Trophoblast cell (in vitro differentiated cells and primary cell): ENCODE data around the gene DEFB128.

Experiments
- DNase-seq, 2 donors: peaks; one replicate each; pipeline ENCODE4 v3.0.0-alpha.2; 2016
- H2AFZ ChIP-seq: 2 replicates; pipeline ENCODE4 v1.6.1; 2013; ENCODE audit warnings: low read length, moderate library complexity, mild to moderate bottlenecking; ENCODE audit not compliant: insufficient read depth, poor library complexity
- H2AK5ac ChIP-seq: 2 replicates; pipeline ENCODE4 v1.6.1; 2013; ENCODE audit warnings: mild to moderate bottlenecking, low read length
- H2BK120ac ChIP-seq: 2 replicates; pipeline ENCODE4 v1.6.1; 2013; ENCODE audit warnings: low read length, mild to moderate bottlenecking, moderate library complexity; ENCODE audit not compliant: insufficient read depth, poor library complexity
- H2BK12ac ChIP-seq: 2 replicates; pipeline ENCODE4 v1.6.1; 2013; ENCODE audit warnings: mild to moderate bottlenecking, low read length, moderate library complexity
- H2BK5ac ChIP-seq: 2 replicates; pipeline ENCODE4 v1.6.1; 2013; ENCODE audit warnings: low read length, low read depth, moderate library complexity, mild to moderate bottlenecking; ENCODE audit not compliant: poor library complexity
- H3K14ac ChIP-seq: 2 replicates; pipeline ENCODE4 v1.6.1; 2013; ENCODE audit warnings: mild to moderate bottlenecking, low read length
- H3K18ac ChIP-seq: 2 replicates; pipeline ENCODE4 v1.6.1; 2013; ENCODE audit warnings: mild to moderate bottlenecking, low read length
- H3K23ac ChIP-seq: 2 replicates; pipeline ENCODE4 v1.6.1; 2013; ENCODE audit warnings: low read length
- H3K27ac ChIP-seq: 2 replicates; pipeline ENCODE4 v1.5.1; 2013; ENCODE audit warnings: low read depth, mild to moderate bottlenecking, inconsistent platforms, low read length, moderate library complexity
- H3K27me3 ChIP-seq: 2 replicates; pipeline ENCODE4 v1.6.1; 2013; ENCODE audit warnings: inconsistent platforms, mild to moderate bottlenecking, low read length, moderate library complexity; ENCODE audit not compliant: insufficient read depth
- H3K36me3 ChIP-seq, 2 experiments: 1 replicate in 1 of 2; 2 replicates in 1 of 2; pipeline ENCODE4 v1.6.1; 2013; ENCODE audit warnings: low read length in 2 of 2, mild to moderate bottlenecking in 2 of 2, moderate library complexity in 1 of 2; ENCODE audit not compliant: insufficient read depth in 2 of 2, control insufficient read depth in 1 of 2
- H3K4ac ChIP-seq: 2 replicates; pipeline ENCODE4 v1.6.1; 2013; ENCODE audit warnings: low read depth, mild to moderate bottlenecking, low read length, moderate library complexity
- H3K4me1 ChIP-seq, 2 experiments: 1 replicate in 1 of 2; 2 replicates in 1 of 2; pipeline ENCODE4 v1.6.1; 2013; ENCODE audit warnings: low read length in 2 of 2, mild to moderate bottlenecking in 2 of 2, moderate library complexity in 1 of 2; ENCODE audit not compliant: insufficient read depth in 2 of 2, control insufficient read depth in 1 of 2
- H3K4me2 ChIP-seq: 2 replicates; pipeline ENCODE4 v1.6.1; 2013; ENCODE audit warnings: inconsistent platforms, mild to moderate bottlenecking, low read length, moderate library complexity
- H3K4me3 ChIP-seq: 2 replicates; pipeline ENCODE4 v1.5.1; 2013; ENCODE audit warnings: mild to moderate bottlenecking, low read depth, low read length, inconsistent platforms
- H3K79me1 ChIP-seq: one replicate; pipeline ENCODE4 v1.6.1; 2013; ENCODE audit warnings: low read length
- H3K79me2 ChIP-seq: 2 replicates; pipeline ENCODE4 v1.6.1; 2013; ENCODE audit warnings: low read length, mild to moderate bottlenecking; ENCODE audit not compliant: control insufficient read depth, insufficient read depth, poor library complexity
- H3K9ac ChIP-seq: 2 replicates; pipeline ENCODE4 v1.6.1; 2013; ENCODE audit warnings: mild to moderate bottlenecking, low read length
- H3K9me3 ChIP-seq: 2 replicates; pipeline ENCODE4 v1.6.1; 2013; ENCODE audit warnings: low read depth, mild to moderate bottlenecking, control low read depth, inconsistent platforms, low read length; ENCODE audit not compliant: insufficient read depth
- H4K12ac ChIP-seq: 2 replicates; pipeline ENCODE4 v1.6.1; 2013; ENCODE audit warnings: low read depth, mild to moderate bottlenecking, low read length, moderate library complexity
- H4K8ac ChIP-seq: 2 replicates; pipeline ENCODE4 v1.6.1; 2013; ENCODE audit warnings: low read depth, mild to moderate bottlenecking, low read length, moderate library complexity
- H4K91ac ChIP-seq: one replicate; pipeline ENCODE4 v1.6.1; 2013; ENCODE audit warnings: low read depth, mild to moderate bottlenecking, low read length, moderate library complexity
- WGBS: extraction: QIAGEN DNeasy Blood & Tissue Kit; methylation state at CpG from one replicate; pipeline ENCODE4 v1.1.7; 2013; ENCODE audit warnings: missing lambda C conversion rate; ENCODE audit not compliant: insufficient read length, insufficient coverage; ENCODE audit errors: extremely low coverage; 5-methylcytosine and 5-hydroxymethylcytosine counted together

The DEFB128 gene

GRCh38 chr20:164618-165017 is 24.9 kb downstream of the DEFB128 start:
- Histone ChIP-seq H3K4ac (no peak overlapping the region), H2BK12ac (no peak overlapping the region), H3K4me1 (no peaks in the 10 kb centered on the region), H3K36me3 (no peaks in the 10 kb centered on the region), H4K12ac (no peak overlapping the region), H2BK120ac (no peak overlapping the region), H2AFZ (no peak overlapping the region), H4K8ac (no peak overlapping the region), H2AK5ac (no peak overlapping the region), H3K9me3 (peaks cover 5% of the 10 kb centered on the region), H3K4me3 (no peak overlapping the region), H2BK5ac (no peak overlapping the region), H4K91ac (no peak overlapping the region), H3K4me2 (no peak overlapping the region), H3K79me2 (no peaks in the 10 kb centered on the region), H3K27me3 (no peaks in the 10 kb centered on the region), H3K18ac (no peak overlapping the region), H3K79me1 (no peaks in the 10 kb centered on the region), H3K9ac (no peak overlapping the region), H3K23ac (no peak overlapping the region), H3K27ac (no peak overlapping the region), H3K14ac (no peak overlapping the region)
- no CpG with 5 or more reads among the region's 3 CpGs for WGBS
- DNase-seq: no peak

- H3K79me1 ChIP-seq: no peaks in the 10 kb centered on the region
- no peak within 1 kb of the TSS for H4K12ac ChIP-seq
- no peak within 1 kb of the TSS for H2BK5ac ChIP-seq
- no peak within 1 kb of the TSS for H4K8ac ChIP-seq
- H3K4ac ChIP-seq: no peak within 1 kb of the TSS
- H3K36me3 ChIP-seq: no peaks in the 10 kb centered on the region
- H3K14ac ChIP-seq: no peak within 1 kb of the TSS
- no peak within 1 kb of the TSS for H3K27ac ChIP-seq
- WGBS: no CpG with 5 or more reads among the region's 5 CpGs
- H3K9me3 ChIP-seq: peaks cover 2% of the 10 kb centered on the region
- H3K18ac ChIP-seq: no peak within 1 kb of the TSS
- no peak within 1 kb of the TSS for H2BK12ac ChIP-seq
- H3K4me2 ChIP-seq: no peak within 1 kb of the TSS
- no peak for DNase-seq
- no peak within 1 kb of the TSS for H2BK120ac ChIP-seq
- no peaks in the 10 kb centered on the region for H3K4me1 ChIP-seq
- H2AFZ ChIP-seq: no peak within 1 kb of the TSS
- H4K91ac ChIP-seq: no peak within 1 kb of the TSS
- H3K23ac ChIP-seq: no peak within 1 kb of the TSS
- H3K9ac ChIP-seq: no peak within 1 kb of the TSS
- no peak within 1 kb of the TSS for H2AK5ac ChIP-seq
- H3K79me2 ChIP-seq: no peaks in the 10 kb centered on the region
- H3K4me3 ChIP-seq: no peak within 1 kb of the TSS
- H3K27me3 ChIP-seq: no peaks in the 10 kb centered on the region
Measured at GRCh38 chr20:157154-157553, 32.4 kb downstream of the DEFB128 start, which contains the start of gene DEFB127. DEFB127 (plus strand) TSS chr20:157454; CDS start chr20:157545, 91 bp downstream.

- no peak overlapping the region for H2BK12ac ChIP-seq
- no peak overlapping the region for H3K14ac ChIP-seq
- H4K12ac ChIP-seq: no peak overlapping the region
- no peaks in the 10 kb centered on the region for H3K36me3 ChIP-seq
- no peak overlapping the region for H2AFZ ChIP-seq
- H3K27me3 ChIP-seq: no peaks in the 10 kb centered on the region
- H2BK120ac ChIP-seq: no peak overlapping the region
- no peaks in the 10 kb centered on the region for H3K4me1 ChIP-seq
- H3K18ac ChIP-seq: no peak overlapping the region
- H3K9ac ChIP-seq: no peak overlapping the region
- H3K23ac ChIP-seq: no peak overlapping the region
- no peak overlapping the region for H3K4ac ChIP-seq
- H3K4me2 ChIP-seq: no peak overlapping the region
- no peak overlapping the region for H4K8ac ChIP-seq
- no peak overlapping the region for H3K4me3 ChIP-seq
- no peaks in the 10 kb centered on the region for H3K79me1 ChIP-seq
- no peak overlapping the region for H2AK5ac ChIP-seq
- WGBS: no CpG with 5 or more reads among the region's 1 CpG
- H3K79me2 ChIP-seq: no peaks in the 10 kb centered on the region
- H3K27ac ChIP-seq: no peak overlapping the region
- H2BK5ac ChIP-seq: no peak overlapping the region
- no peak overlapping the region for H4K91ac ChIP-seq
- peaks cover 5% of the 10 kb centered on the region for H3K9me3 ChIP-seq
- no peak for DNase-seq
Measured at GRCh38 chr20:152131-152530, 37.4 kb downstream of the DEFB128 start.

- H3K4me1 ChIP-seq: no peaks in the 10 kb centered on the region
- no peak overlapping the region for H4K8ac ChIP-seq
- H3K27ac ChIP-seq: no peak overlapping the region
- peaks cover 7% of the 10 kb centered on the region for H3K9me3 ChIP-seq
- no peak overlapping the region for H3K9ac ChIP-seq
- no peaks in the 10 kb centered on the region for H3K27me3 ChIP-seq
- no peak overlapping the region for H3K4me3 ChIP-seq
- no peak overlapping the region for H2BK120ac ChIP-seq
- no peak overlapping the region for H2AK5ac ChIP-seq
- no peaks in the 10 kb centered on the region for H3K79me1 ChIP-seq
- no peak overlapping the region for H4K91ac ChIP-seq
- no peak overlapping the region for H2BK12ac ChIP-seq
- no peak overlapping the region for H3K18ac ChIP-seq
- no peak overlapping the region for H2BK5ac ChIP-seq
- no peak overlapping the region for H3K4ac ChIP-seq
- no CpG with 5 or more reads among the region's 2 CpGs for WGBS
- no peaks in the 10 kb centered on the region for H3K36me3 ChIP-seq
- no peak overlapping the region for H3K23ac ChIP-seq
- DNase-seq: no peak
- no peak overlapping the region for H2AFZ ChIP-seq
- no peaks in the 10 kb centered on the region for H3K79me2 ChIP-seq
- no peak overlapping the region for H3K14ac ChIP-seq
- no peak overlapping the region for H4K12ac ChIP-seq
- no peak overlapping the region for H3K4me2 ChIP-seq
Measured at GRCh38 chr20:145877-146276, 43.6 kb downstream of the DEFB128 start.
